Activated CD8-positive, alpha-beta memory T cell treated with anti-CD3 and anti-CD28 coated beads for 1 hour (primary cell): ENCODE data around the gene GAS1.

Experiments
- DNase-seq, 2 donors: peaks; one replicate each; pipeline ENCODE4 v3.0.0-alpha.2; 2020; ENCODE audit warnings: low read depth in 1 of 2; ENCODE audit errors: extremely low read depth in 1 of 2

The GAS1 gene

GRCh38 chr9:86965636-86966395 lies 18.5 kb upstream of the GAS1 start:
- DNase-seq: no peak

- no peak for DNase-seq
These were observed 15.4 kb upstream of the GAS1 start for GRCh38 chr9:86962692-86963091.

GRCh38 chr9:86960938-86961337 lies 13.6 kb upstream of the GAS1 start:
- DNase-seq: no peak

- no peak for DNase-seq
These were observed 10.9 kb upstream of the GAS1 start for GRCh38 chr9:86958203-86958602.

- DNase-seq: no peak
These were observed 8.3 kb upstream of the GAS1 start for GRCh38 chr9:86955561-86955960.

GRCh38 chr9:86955042-86955441 lies 7.7 kb upstream of the GAS1 start:
- no peak for DNase-seq

- no peak for DNase-seq
These were observed 5.9 kb upstream of the GAS1 start for GRCh38 chr9:86953181-86953580.

GRCh38 chr9:86948074-86948929 lies 996 bp upstream of the GAS1 start:
- DNase-seq: peak in 1 of 2 donors; percentile 60

GRCh38 chr9:86946201-86947145 lies 833 bp downstream of the GAS1 start:
- peak in 1 of 2 donors; percentile 42 for DNase-seq

GRCh38 chr9:86945728-86946200 lies 1.5 kb downstream of the GAS1 start:
- DNase-seq: no peak

GRCh38 chr9:86944796-86945727 lies 2.2 kb downstream of the GAS1 start:
- no peak for DNase-seq

GRCh38 chr9:86943201-86944113 lies 3.8 kb downstream of the GAS1 start:
- DNase-seq: no peak

GRCh38 chr9:86942281-86943200 lies 4.8 kb downstream of the GAS1 start:
- no peak for DNase-seq

- no peak for DNase-seq
These were observed 6.1 kb downstream of the GAS1 start for GRCh38 chr9:86941197-86941596.

GRCh38 chr9:86940774-86941173 lies 6.5 kb downstream of the GAS1 start:
- DNase-seq: no peak

GRCh38 chr9:86939891-86940290 lies 7.4 kb downstream of the GAS1 start:
- DNase-seq: no peak

GRCh38 chr9:86939321-86939720 lies 8.0 kb downstream of the GAS1 start:
- no peak for DNase-seq

GRCh38 chr9:86938780-86939179 lies 8.5 kb downstream of the GAS1 start:
- DNase-seq: no peak
